GM23338 (cell line): ENCODE data around the gene TMEFF1. TPM values are rescaled to one million over a fixed set of nuclear protein-coding genes. Genes with fewer than 3 reads are reported as not detected.

Experiments
- ATAC-seq: fragments of 200-7000 bp; cut with Tn5 transposase; 3 replicates; pipeline ENCODE4 v1.9.1; 2020
- DNase-seq: peaks from one replicate; pipeline ENCODE4 v3.0.0-alpha.2; 2015; ENCODE audit warnings: low spot score
- H2AFZ ChIP-seq: fragments of 200-600 bp; sonication (generic); 2 replicates; pipeline ENCODE4 v1.8.0; 2016; ENCODE audit warnings: antibody characterized with exemption, mild to moderate bottlenecking, moderate library complexity
- H3F3A ChIP-seq: fragments of 200-600 bp; sonication (generic); replicated peaks from 2 replicates; pipeline ENCODE4 v1.8.0; 2017; ENCODE audit warnings: antibody characterized with exemption, mixed run types, low read depth
- H3K27ac ChIP-seq: fragments of 200-600 bp; sonication (generic); 2 replicates; pipeline ENCODE4 v1.6.1; 2016; ENCODE audit warnings: low read depth
- H3K27me3 ChIP-seq: fragments of 200-600 bp; sonication (generic); 2 replicates; pipeline ENCODE4 v1.8.0; 2016; ENCODE audit warnings: mild to moderate bottlenecking, mixed run types, moderate library complexity; ENCODE audit not compliant: insufficient read depth
- H3K36me3 ChIP-seq: fragments of 200-600 bp; sonication (generic); 2 replicates; pipeline ENCODE4 v1.8.0; 2016; ENCODE audit warnings: mild to moderate bottlenecking; ENCODE audit not compliant: insufficient read depth
- H3K4me1 ChIP-seq: fragments of 200-600 bp; sonication (generic); 2 replicates; pipeline ENCODE4 v1.8.0; 2016; ENCODE audit warnings: mild to moderate bottlenecking, moderate library complexity; ENCODE audit not compliant: insufficient read depth
- H3K4me2 ChIP-seq: fragments of 200-600 bp; sonication (generic); 2 replicates; pipeline ENCODE4 v1.7.1; 2017; ENCODE audit warnings: mixed run types
- H3K4me3 ChIP-seq: fragments of 200-600 bp; sonication (generic); 2 replicates; pipeline ENCODE4 v1.6.1; 2016; ENCODE audit warnings: mixed run types
- H3K79me2 ChIP-seq: fragments of 200-600 bp; sonication (generic); replicated peaks from 2 replicates; pipeline ENCODE4 v1.8.0; 2017; ENCODE audit warnings: mild to moderate bottlenecking; ENCODE audit not compliant: insufficient read depth
- H3K9me2 ChIP-seq: fragments of 200-600 bp; sonication (generic); 2 replicates; pipeline ENCODE4 v1.8.0; 2017; ENCODE audit not compliant: insufficient read depth
- H4K20me1 ChIP-seq: fragments of 200-600 bp; sonication (generic); replicated peaks from 2 replicates; pipeline ENCODE4 v1.8.0; 2017; ENCODE audit warnings: mild to moderate bottlenecking; ENCODE audit not compliant: insufficient read depth
- H3K27ac Mint-ChIP-seq: 2 replicates; pipeline ENCODE4 v1.8.0; 2020; ENCODE audit warnings: inconsistent platforms, mild to moderate bottlenecking, moderate library complexity, mixed read lengths
- H3K27me3 Mint-ChIP-seq: 3 replicates; pipeline ENCODE4 v1.8.0; 2022; ENCODE audit warnings: low read depth, mild to moderate bottlenecking, moderate library complexity, mixed read lengths, inconsistent platforms; ENCODE audit not compliant: insufficient read depth, poor library complexity
- H3K36me3 Mint-ChIP-seq: 3 replicates; pipeline ENCODE4 v1.8.0; 2021; ENCODE audit warnings: low read depth, mild to moderate bottlenecking, inconsistent platforms, moderate library complexity, mixed read lengths
- H3K4me1 Mint-ChIP-seq: 3 replicates; pipeline ENCODE4 v1.8.0; 2020; ENCODE audit warnings: mild to moderate bottlenecking, inconsistent platforms, mixed read lengths
- H3K4me3 Mint-ChIP-seq: 3 replicates; pipeline ENCODE4 v1.8.0; 2021; ENCODE audit warnings: moderate library complexity, mild to moderate bottlenecking, inconsistent platforms, mixed read lengths
- H3K9me3 Mint-ChIP-seq: 3 replicates; pipeline ENCODE4 v1.8.0; 2020; ENCODE audit warnings: moderate library complexity, mild to moderate bottlenecking, inconsistent platforms, mixed read lengths
- CREB1 ChIP-seq: fragments of 250-450 bp; sonication (Bioruptor Pico); IDR thresholded peaks from 2 replicates; pipeline ENCODE4 v1.5.0; 2020; ENCODE audit warnings: low read depth, mild to moderate bottlenecking, moderate library complexity
- CTCF ChIP-seq, 2 experiments: fragments of 200-600 bp in 1 of 2; sonication (generic) in 1 of 2; conservative IDR thresholded peaks; 2 replicates each; pipeline versions ENCODE4 v1.5.1 to v1.6.1; 2016 to 2017; ENCODE audit warnings: antibody characterized with exemption in 2 of 2, low read depth in 2 of 2, mild to moderate bottlenecking in 2 of 2, moderate library complexity in 1 of 2
- ETS1 ChIP-seq: IDR thresholded peaks from 2 replicates; pipeline ENCODE4 v1.6.1; 2016; ENCODE audit warnings: antibody characterized with exemption
- EZH2 ChIP-seq: fragments of 200-600 bp; sonication (generic); IDR thresholded peaks from one replicate; pipeline ENCODE4 v1.8.0; 2017; ENCODE audit warnings: antibody characterized with exemption, mild to moderate bottlenecking, low read depth; ENCODE audit not compliant: unreplicated experiment
- EZH2phosphoT487 ChIP-seq: fragments of 200-600 bp; sonication (generic); IDR thresholded peaks from one replicate; pipeline ENCODE4 v1.8.1; 2018; ENCODE audit warnings: antibody characterized with exemption; ENCODE audit not compliant: unreplicated experiment
- JUNB ChIP-seq: IDR thresholded peaks from one replicate; pipeline ENCODE4 v1.6.1; 2016; ENCODE audit warnings: antibody characterized with exemption; ENCODE audit not compliant: unreplicated experiment
- NANOG ChIP-seq: IDR thresholded peaks from 2 replicates; pipeline ENCODE4 v1.6.1; 2016; ENCODE audit warnings: antibody characterized with exemption, borderline replicate concordance
- POLR2AphosphoS5 ChIP-seq: IDR thresholded peaks from 2 replicates; pipeline ENCODE4 v1.6.1; 2016; ENCODE audit warnings: antibody characterized with exemption, low read depth
- REST ChIP-seq: IDR thresholded peaks from one replicate; pipeline ENCODE4 v1.6.1; 2018; ENCODE audit warnings: antibody characterized with exemption; ENCODE audit not compliant: unreplicated experiment
- STAT1 ChIP-seq: IDR thresholded peaks from one replicate; pipeline ENCODE4 v1.6.1; 2016; ENCODE audit warnings: antibody characterized with exemption; ENCODE audit not compliant: unreplicated experiment
- ZNF114 ChIP-seq: fragments of 250-450 bp; sonication (Bioruptor Pico); IDR thresholded peaks from 2 replicates; pipeline ENCODE4 v1.5.0; 2020; ENCODE audit warnings: mild to moderate bottlenecking, moderate library complexity
- ZNF331 ChIP-seq: fragments of 250-450 bp; sonication (Bioruptor Pico); IDR thresholded peaks from 2 replicates; pipeline ENCODE4 v1.5.0; 2020; ENCODE audit warnings: low read depth, mild to moderate bottlenecking, moderate library complexity
- polyA plus RNA-seq: library from polyadenylated mRNA; unstranded; fragments of >200 nt; fragmentation: Nextera tagmentation; extraction: Ambion mirVana; gene quantifications from 2 replicates; pipeline ENCODE4 v1.2.1, GENCODE V29; 2016
- total RNA-seq: library from RNA; depleted of rRNA; stranded (reverse); fragments of >200 nt; shearing (Covaris generic); gene quantifications from 2 replicates; pipeline ENCODE4 v1.2.3, GENCODE V29; 2014
- TF ChIP-seq, protein P1 (sequence below): fragments of 250-450 bp; sonication (Bioruptor Pico); IDR thresholded peaks from 2 replicates; pipeline ENCODE4 v1.5.0; 2020; ENCODE audit warnings: mild to moderate bottlenecking, moderate library complexity

Gene TMEFF1
- total and polyA plus RNA-seq, 2 experiments from 2014 or later, result 6.6 to 85.2 TPM

DNA sequence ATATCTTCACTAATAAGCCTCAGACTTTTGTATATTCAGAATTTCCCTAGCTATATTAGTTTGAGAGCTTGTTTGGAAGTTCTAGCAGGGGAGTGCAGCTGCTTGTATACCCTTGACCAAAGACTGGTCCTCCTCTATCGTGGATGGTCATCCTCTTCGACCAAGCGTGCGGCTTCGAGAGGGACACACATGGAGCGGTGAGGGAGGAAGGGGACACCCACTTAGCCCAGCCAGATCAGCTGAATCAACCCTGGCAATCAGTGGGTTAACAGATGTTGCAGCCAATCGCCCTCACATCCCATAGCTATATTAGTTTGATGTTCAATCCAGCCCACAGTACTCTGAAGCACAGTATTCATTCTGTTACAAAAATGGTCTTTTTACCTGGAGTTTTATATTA lies 108.1 kb downstream of the TMEFF1 start:
- H3K4me1 Mint-ChIP-seq, result no peaks in the 10 kb centered on the region
- H3K79me2 ChIP-seq, result no peaks in the 10 kb centered on the region
- H3K9me2 ChIP-seq, result no peaks in the 10 kb centered on the region
- H3K4me1 ChIP-seq, result no peaks in the 10 kb centered on the region
- no peak for DNase-seq
- TF ChIP-seq EZH2phosphoT487, result no peak
- no peak for TF ChIP-seq CTCF (conservative IDR thresholded peaks at IDR 0.05; ENCODE audit: low read depth in 2 of 2)
- TF ChIP-seq REST, result no peak
- TF ChIP-seq ETS1, result no peak
- no peak for TF ChIP-seq STAT1
- no peak for TF ChIP-seq JUNB
- TF ChIP-seq CREB1 (CRISPR knock-in tag), result no peak
- no peak for TF ChIP-seq ZNF114 (CRISPR knock-in tag)
- TF ChIP-seq, protein P1, sequence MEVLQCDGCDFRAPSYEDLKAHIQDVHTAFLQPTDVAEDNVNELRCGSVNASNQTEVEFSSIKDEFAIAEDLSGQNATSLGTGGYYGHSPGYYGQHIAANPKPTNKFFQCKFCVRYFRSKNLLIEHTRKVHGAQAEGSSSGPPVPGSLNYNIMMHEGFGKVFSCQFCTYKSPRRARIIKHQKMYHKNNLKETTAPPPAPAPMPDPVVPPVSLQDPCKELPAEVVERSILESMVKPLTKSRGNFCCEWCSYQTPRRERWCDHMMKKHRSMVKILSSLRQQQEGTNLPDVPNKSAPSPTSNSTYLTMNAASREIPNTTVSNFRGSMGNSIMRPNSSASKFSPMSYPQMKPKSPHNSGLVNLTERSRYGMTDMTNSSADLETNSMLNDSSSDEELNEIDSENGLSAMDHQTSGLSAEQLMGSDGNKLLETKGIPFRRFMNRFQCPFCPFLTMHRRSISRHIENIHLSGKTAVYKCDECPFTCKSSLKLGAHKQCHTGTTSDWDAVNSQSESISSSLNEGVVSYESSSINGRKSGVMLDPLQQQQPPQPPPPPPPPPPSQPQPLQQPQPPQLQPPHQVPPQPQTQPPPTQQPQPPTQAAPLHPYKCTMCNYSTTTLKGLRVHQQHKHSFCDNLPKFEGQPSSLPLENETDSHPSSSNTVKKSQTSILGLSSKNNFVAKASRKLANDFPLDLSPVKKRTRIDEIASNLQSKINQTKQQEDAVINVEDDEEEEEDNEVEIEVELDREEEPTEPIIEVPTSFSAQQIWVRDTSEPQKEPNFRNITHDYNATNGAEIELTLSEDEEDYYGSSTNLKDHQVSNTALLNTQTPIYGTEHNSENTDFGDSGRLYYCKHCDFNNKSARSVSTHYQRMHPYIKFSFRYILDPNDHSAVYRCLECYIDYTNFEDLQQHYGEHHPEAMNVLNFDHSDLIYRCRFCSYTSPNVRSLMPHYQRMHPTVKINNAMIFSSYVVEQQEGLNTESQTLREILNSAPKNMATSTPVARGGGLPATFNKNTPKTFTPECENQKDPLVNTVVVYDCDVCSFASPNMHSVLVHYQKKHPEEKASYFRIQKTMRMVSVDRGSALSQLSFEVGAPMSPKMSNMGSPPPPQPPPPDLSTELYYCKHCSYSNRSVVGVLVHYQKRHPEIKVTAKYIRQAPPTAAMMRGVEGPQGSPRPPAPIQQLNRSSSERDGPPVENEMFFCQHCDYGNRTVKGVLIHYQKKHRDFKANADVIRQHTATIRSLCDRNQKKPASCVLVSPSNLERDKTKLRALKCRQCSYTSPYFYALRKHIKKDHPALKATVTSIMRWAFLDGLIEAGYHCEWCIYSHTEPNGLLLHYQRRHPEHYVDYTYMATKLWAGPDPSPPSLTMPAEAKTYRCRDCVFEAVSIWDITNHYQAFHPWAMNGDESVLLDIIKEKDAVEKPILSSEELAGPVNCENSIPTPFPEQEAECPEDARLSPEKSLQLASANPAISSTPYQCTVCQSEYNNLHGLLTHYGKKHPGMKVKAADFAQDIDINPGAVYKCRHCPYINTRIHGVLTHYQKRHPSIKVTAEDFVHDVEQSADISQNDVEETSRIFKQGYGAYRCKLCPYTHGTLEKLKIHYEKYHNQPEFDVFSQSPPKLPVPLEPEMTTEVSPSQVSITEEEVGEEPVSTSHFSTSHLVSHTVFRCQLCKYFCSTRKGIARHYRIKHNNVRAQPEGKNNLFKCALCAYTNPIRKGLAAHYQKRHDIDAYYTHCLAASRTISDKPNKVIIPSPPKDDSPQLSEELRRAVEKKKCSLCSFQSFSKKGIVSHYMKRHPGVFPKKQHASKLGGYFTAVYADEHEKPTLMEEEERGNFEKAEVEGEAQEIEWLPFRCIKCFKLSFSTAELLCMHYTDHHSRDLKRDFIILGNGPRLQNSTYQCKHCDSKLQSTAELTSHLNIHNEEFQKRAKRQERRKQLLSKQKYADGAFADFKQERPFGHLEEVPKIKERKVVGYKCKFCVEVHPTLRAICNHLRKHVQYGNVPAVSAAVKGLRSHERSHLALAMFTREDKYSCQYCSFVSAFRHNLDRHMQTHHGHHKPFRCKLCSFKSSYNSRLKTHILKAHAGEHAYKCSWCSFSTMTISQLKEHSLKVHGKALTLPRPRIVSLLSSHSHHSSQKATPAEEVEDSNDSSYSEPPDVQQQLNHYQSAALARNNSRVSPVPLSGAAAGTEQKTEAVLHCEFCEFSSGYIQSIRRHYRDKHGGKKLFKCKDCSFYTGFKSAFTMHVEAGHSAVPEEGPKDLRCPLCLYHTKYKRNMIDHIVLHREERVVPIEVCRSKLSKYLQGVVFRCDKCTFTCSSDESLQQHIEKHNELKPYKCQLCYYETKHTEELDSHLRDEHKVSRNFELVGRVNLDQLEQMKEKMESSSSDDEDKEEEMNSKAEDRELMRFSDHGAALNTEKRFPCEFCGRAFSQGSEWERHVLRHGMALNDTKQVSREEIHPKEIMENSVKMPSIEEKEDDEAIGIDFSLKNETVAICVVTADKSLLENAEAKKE (CRISPR knock-in tag), result no peak
- TF ChIP-seq ZNF331 (CRISPR knock-in tag), result no peak
- TF ChIP-seq POLR2AphosphoS5, result no peak
- TF ChIP-seq EZH2, result no peak
- TF ChIP-seq NANOG, result no peak
- H3K4me2 ChIP-seq, result no peak overlapping the region
- ATAC-seq, result no peak
- H3F3A ChIP-seq, result no peaks in the 10 kb centered on the region
- H3K36me3 ChIP-seq, result peaks cover 5% of the 10 kb centered on the region
- no peaks in the 10 kb centered on the region; the same call in 1 of the 2 replicates for H4K20me1 ChIP-seq
- H3K27ac Mint-ChIP-seq, result no peak overlapping the region
- peaks cover 5% of the 10 kb centered on the region; the same call in 1 of the 3 replicates for H3K36me3 Mint-ChIP-seq
- H3K9me3 Mint-ChIP-seq, result no peaks in the 10 kb centered on the region
- H3K27me3 Mint-ChIP-seq, result no peaks in the 10 kb centered on the region
- no peak overlapping the region for H3K4me3 Mint-ChIP-seq
- no peaks in the 10 kb centered on the region for H3K27me3 ChIP-seq
- H3K4me3 ChIP-seq, result no peak overlapping the region
- H3K27ac ChIP-seq, result no peak overlapping the region
- no peak overlapping the region for H2AFZ ChIP-seq
